ENCODE results near the gene PASK. TPM values are rescaled to one million over a fixed set of nuclear protein-coding genes. Genes with fewer than 3 reads are reported as not detected.

PASK gene
- total and polyA plus RNA-seq, 2 of the 4 experiments (the other 2 are of a cell fraction), result 4.1 TPM

DNA sequence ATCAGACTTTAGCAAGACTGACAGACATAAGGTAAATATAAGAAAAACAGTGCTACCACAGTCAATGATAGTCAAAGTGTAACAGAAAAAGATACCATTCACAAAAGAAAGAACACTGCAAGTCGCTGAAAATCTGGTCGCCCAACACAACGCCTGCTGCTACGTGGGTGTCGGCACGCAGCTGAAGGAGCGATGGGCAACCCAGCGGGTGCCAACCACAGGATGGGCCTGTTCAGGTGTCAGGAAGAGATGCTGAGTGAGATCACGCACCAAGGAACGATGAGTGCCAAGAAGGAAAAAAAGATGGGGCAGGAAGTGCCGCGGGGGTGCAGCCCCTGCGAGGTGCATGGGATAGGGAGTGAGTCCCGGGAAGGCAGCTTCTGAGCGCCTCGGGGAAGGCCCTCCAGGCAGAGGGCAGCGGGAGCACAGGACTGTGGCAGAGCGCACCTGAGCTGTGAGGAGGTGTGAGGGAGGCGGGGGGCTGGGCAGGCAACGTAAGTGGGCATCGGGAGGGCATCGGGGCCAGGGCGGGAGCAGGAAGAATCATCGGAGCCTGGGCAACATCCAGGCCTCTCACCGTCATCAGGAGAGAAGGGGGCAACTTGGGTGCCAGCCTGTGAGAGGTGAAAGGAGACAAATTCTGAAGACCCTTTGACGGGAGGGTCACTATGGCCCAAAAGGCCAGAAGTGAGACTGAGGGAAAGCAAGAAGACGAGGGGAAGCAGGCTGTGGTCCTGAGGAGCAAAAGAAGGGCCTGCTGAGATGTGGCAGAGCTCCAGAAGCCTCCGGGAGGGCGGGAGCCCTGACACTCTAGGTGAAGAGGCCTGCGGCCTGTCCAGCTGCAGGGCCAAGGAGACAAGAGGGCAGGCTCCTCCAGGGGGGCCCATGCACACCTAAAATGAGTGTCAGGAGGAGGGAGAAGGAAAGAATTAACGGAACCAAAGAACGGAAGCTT lies 32.4 kb downstream of the PASK start:
- Histone ChIP-seq H2BK20ac (ENCODE audit: low read depth, low read length) (no peak overlapping the region), H4K91ac (ENCODE audit: insufficient read depth, low read depth, low read length) (no peak overlapping the region), H2AFZ (replicated peaks; ENCODE audit: low read length, poor library complexity) (no peak overlapping the region), H2BK120ac (ENCODE audit: low read depth, low read length) (no peak overlapping the region), H3K23ac (ENCODE audit: low read depth, low read length) (no peak overlapping the region), H3K27ac (ENCODE audit: insufficient read depth, low read length) (no peak overlapping the region), H3K4me1 (ENCODE audit: control insufficient read depth, insufficient read depth, low read length) (no peaks in the 10 kb centered on the region), H3K56ac (ENCODE audit: extremely low read depth, insufficient read depth, low read length) (no peak overlapping the region), H3K4ac (ENCODE audit: low read depth, low read length) (no peak overlapping the region), H2AK9ac (replicated peaks; ENCODE audit: low read depth, low read length, poor library complexity) (peak overlapping the region; percentile 31), H3K9me1 (ENCODE audit: insufficient read depth, low read length) (0 out of 2 replicates have a peak, but pooled peaks cover 3% of the 10 kb centered on the region), H4K8ac (ENCODE audit: low read depth in 2 of 2, low read length in 2 of 2) (no peak overlapping the region), H2BK5ac (ENCODE audit: low read depth, low read length, poor library complexity, severe bottlenecking) (no peak overlapping the region), H3K9ac (ENCODE audit: low read depth, low read length) (no peak overlapping the region), H2BK15ac (ENCODE audit: low read depth, low read length) (no peak overlapping the region), H3K27me3 (ENCODE audit: control insufficient read depth, insufficient read depth, low read length) (no peaks in the 10 kb centered on the region), H3K4me2 (ENCODE audit: low read depth, low read length) (no peak overlapping the region), H4K5ac (ENCODE audit: low read depth, low read length) (no peak overlapping the region), H3K9me3 (ENCODE audit: control insufficient read depth, insufficient read depth, low read length) (peaks cover 2% of the 10 kb centered on the region; the same call in 1 of the 2 replicates), H3K36me3 (ENCODE audit: control insufficient read depth, insufficient read depth, low read length) (peaks cover 1% of the 10 kb centered on the region; the same call in 1 of the 2 replicates), H3K14ac (replicated peaks; ENCODE audit: low read depth, low read length) (no peak overlapping the region), H3K4me3 (ENCODE audit: insufficient read depth, low read depth, low read length) (no peak overlapping the region), H2AK5ac (ENCODE audit: low read depth, low read length) (no peak overlapping the region), H3K18ac (ENCODE audit: low read depth, low read length) (no peak overlapping the region), H3K79me1 (ENCODE audit: low read depth in 1 of 2, low read length in 2 of 2) (0 out of 4 replicates have a peak, but pooled peaks cover 0 to 2% of the 10 kb centered on the region in 2 experiments), H4K20me1 (ENCODE audit: insufficient read depth, low read length) (no peaks in the 10 kb centered on the region)
- intact Hi-C loops (cut with micrococcal nuclease) (no loop called here), dilution Hi-C loops (cut with HindIII; ENCODE audit: low sequenced_read_pairs, unreplicated experiment) (no loop called here), in situ Hi-C loops (cut with MboI; ENCODE audit: low sequenced_read_pairs) (no loop called here)
- TF ChIP-seq NFE2L2 (IDR thresholded peaks at IDR 0.05; ENCODE audit: low read depth, low read length), result no peak
- no peak for TF ChIP-seq CHD1 (IDR thresholded peaks at IDR 0.05; ENCODE audit: low read depth, low read length)
- TF ChIP-seq MXI1 (IDR thresholded peaks at IDR 0.05; ENCODE audit: borderline replicate concordance, low read depth, low read length), result no peak
- no peak for TF ChIP-seq SMC3 (IDR thresholded peaks at IDR 0.05; ENCODE audit: low read depth, low read length)
- TF ChIP-seq POLR2A (IDR thresholded peaks at IDR 0.05; ENCODE audit: low read depth, low read length), result no peak
- no peak for TF ChIP-seq FOS (IDR thresholded peaks at IDR 0.05; ENCODE audit: low read depth, low read length)
- TF ChIP-seq, protein P1, sequence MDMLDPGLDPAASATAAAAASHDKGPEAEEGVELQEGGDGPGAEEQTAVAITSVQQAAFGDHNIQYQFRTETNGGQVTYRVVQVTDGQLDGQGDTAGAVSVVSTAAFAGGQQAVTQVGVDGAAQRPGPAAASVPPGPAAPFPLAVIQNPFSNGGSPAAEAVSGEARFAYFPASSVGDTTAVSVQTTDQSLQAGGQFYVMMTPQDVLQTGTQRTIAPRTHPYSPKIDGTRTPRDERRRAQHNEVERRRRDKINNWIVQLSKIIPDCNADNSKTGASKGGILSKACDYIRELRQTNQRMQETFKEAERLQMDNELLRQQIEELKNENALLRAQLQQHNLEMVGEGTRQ (IDR thresholded peaks at IDR 0.05; ENCODE audit: low read depth, low read length), result no peak
- no peak for TF ChIP-seq RAD21 (IDR thresholded peaks at IDR 0.05; ENCODE audit: low read length)
- TF ChIP-seq MAZ (IDR thresholded peaks at IDR 0.05; ENCODE audit: borderline replicate concordance, low read depth, low read length), result no peak
- TF ChIP-seq CEBPB (IDR thresholded peaks at IDR 0.05; ENCODE audit: low read depth, low read length), result no peak
- TF ChIP-seq, protein P2, sequence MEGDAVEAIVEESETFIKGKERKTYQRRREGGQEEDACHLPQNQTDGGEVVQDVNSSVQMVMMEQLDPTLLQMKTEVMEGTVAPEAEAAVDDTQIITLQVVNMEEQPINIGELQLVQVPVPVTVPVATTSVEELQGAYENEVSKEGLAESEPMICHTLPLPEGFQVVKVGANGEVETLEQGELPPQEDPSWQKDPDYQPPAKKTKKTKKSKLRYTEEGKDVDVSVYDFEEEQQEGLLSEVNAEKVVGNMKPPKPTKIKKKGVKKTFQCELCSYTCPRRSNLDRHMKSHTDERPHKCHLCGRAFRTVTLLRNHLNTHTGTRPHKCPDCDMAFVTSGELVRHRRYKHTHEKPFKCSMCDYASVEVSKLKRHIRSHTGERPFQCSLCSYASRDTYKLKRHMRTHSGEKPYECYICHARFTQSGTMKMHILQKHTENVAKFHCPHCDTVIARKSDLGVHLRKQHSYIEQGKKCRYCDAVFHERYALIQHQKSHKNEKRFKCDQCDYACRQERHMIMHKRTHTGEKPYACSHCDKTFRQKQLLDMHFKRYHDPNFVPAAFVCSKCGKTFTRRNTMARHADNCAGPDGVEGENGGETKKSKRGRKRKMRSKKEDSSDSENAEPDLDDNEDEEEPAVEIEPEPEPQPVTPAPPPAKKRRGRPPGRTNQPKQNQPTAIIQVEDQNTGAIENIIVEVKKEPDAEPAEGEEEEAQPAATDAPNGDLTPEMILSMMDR (conservative IDR thresholded peaks at IDR 0.05; ENCODE audit: low read depth, low read length), result no peak
- no peak for TF ChIP-seq RCOR1 (IDR thresholded peaks at IDR 0.05; ENCODE audit: insufficient replicate concordance, low read length)
- no peak for TF ChIP-seq MAFK (IDR thresholded peaks at IDR 0.05; ENCODE audit: low read depth, low read length)
- POLR2A ChIA-PET (ENCODE audit: unreplicated experiment), result no interaction called here
- DNase-seq (no peak), ATAC-seq (ENCODE audit: low read depth) (no peak)
- CTCF ChIA-PET, result no interaction called here
- BruUV-seq (replicated peaks), result no TSS peak
- WGBS, 2 experiments (ENCODE audit: extremely low coverage in 2 of 2, insufficient read length in 1 of 2), result 88% methylated on average over 26 of the region's 32 CpGs; no CpG with 5 or more reads in 1 of the 2 experiments

Measured in IMR-90 (cell line).